Panc1 (cell line): Measurements from ENCODE around the gene KIF2A. TPM values are rescaled to one million over a fixed set of nuclear protein-coding genes. Genes with fewer than 3 reads are reported as not detected.

Experiments
- ATAC-seq: fragments of 200-7000 bp; cut with Tn5 transposase; 2 replicates; pipeline ENCODE4 v1.9.1; 2020; ENCODE audit warnings: mild to moderate bottlenecking, moderate library complexity
- BruUV-seq: library from RNA; stranded (reverse); fragments of 400-500 nt; replicated peaks from 2 replicates; lab custom pipeline; 2021; lab: Mats Ljungman, UMichigan
- CTCF ChIA-PET: fragments of 300-600 bp; sonication (Branson Sonifier 250); formaldehyde crosslinking; loops from one replicate; lab custom pipeline; 2022; ENCODE audit warnings: antibody characterized with exemption; lab: Charles Lee
- POLR2A ChIA-PET: fragments of 300-600 bp; sonication (Branson Sonifier 250); formaldehyde crosslinking; loops from one replicate; lab custom pipeline; 2022; ENCODE audit warnings: antibody characterized with exemption; lab: Charles Lee
- DNase-seq: peaks from one replicate; pipeline ENCODE4 v3.0.0-alpha.2; 2010; ENCODE audit warnings: low read depth, low spot score
- H3K27ac ChIP-seq: 2 replicates; pipeline ENCODE4 v1.5.1; 2011; ENCODE audit warnings: mild to moderate bottlenecking, low read length, inconsistent platforms
- H3K27me3 ChIP-seq: fragments of 200-500 bp; sonication (Bioruptor generic); 2 replicates; pipeline ENCODE4 v1.6.0; 2014; ENCODE audit warnings: low read length, inconsistent platforms; ENCODE audit not compliant: control insufficient read depth, insufficient read depth
- H3K36me3 ChIP-seq: fragments of 200-500 bp; sonication (Bioruptor generic); 2 replicates; pipeline ENCODE4 v1.5.1; 2014; ENCODE audit warnings: inconsistent platforms, mild to moderate bottlenecking, low read length, moderate library complexity; ENCODE audit not compliant: control insufficient read depth, insufficient read depth
- H3K4me1 ChIP-seq: 2 replicates; pipeline ENCODE4 v1.5.1; 2011; ENCODE audit warnings: inconsistent platforms, mild to moderate bottlenecking, low read length, moderate library complexity; ENCODE audit not compliant: control insufficient read depth, insufficient read depth
- H3K4me3 ChIP-seq, 2 experiments: 2 replicates each; pipeline ENCODE4 v1.5.1; 2011 to 2012; ENCODE audit warnings: low read depth in 2 of 2, low read length in 2 of 2, mild to moderate bottlenecking in 2 of 2, inconsistent platforms in 1 of 2, moderate library complexity in 1 of 2
- H3K9me3 ChIP-seq: fragments of 200-500 bp; sonication (Bioruptor generic); 2 replicates; pipeline ENCODE4 v1.5.1; 2014; ENCODE audit warnings: low read depth, mild to moderate bottlenecking, inconsistent platforms, low read length, moderate library complexity; ENCODE audit not compliant: control insufficient read depth, insufficient read depth
- POLR2AphosphoS5 ChIP-seq: IDR thresholded peaks from 2 replicates; pipeline ENCODE4 v1.6.1; 2012; ENCODE audit warnings: mild to moderate bottlenecking, low read depth, low read length, moderate library complexity
- SIN3A ChIP-seq: IDR thresholded peaks from 2 replicates; pipeline ENCODE4 v1.6.1; 2012; ENCODE audit warnings: low read depth, mild to moderate bottlenecking, low read length, moderate library complexity, borderline replicate concordance; ENCODE audit not compliant: insufficient read depth
- TCF7L2 ChIP-seq: IDR thresholded peaks from 2 replicates; pipeline ENCODE4 v1.6.1; 2011; ENCODE audit warnings: mild to moderate bottlenecking, low read depth, low read length, inconsistent platforms
- in situ Hi-C: cut with HindIII; loops from 2 replicates; pipeline ENCODE4 v1.10.0; 2016; ENCODE audit warnings: low sequenced_read_pairs, low pct_unique_long_range_greater_than_20kb
- intact Hi-C: fragments of 100-400 bp; cut with micrococcal nuclease; formaldehyde crosslinking; loops from one replicate; pipeline ENCODE4 v1.10.0; 2022; ENCODE audit not compliant: unreplicated experiment
- total RNA-seq: library from RNA; stranded (reverse); gene quantifications from one replicate; pipeline ENCODE4 v1.2.1, GENCODE V29; 2021; ENCODE audit not compliant: unreplicated experiment
- TF ChIP-seq, protein P1 (sequence below), 2 experiments: IDR thresholded peaks; 2 replicates each; pipeline ENCODE4 v1.6.1; 2011 to 2012; ENCODE audit warnings: low read depth in 2 of 2, control low read depth in 1 of 2, low read length in 1 of 2, mild to moderate bottlenecking in 1 of 2, moderate library complexity in 1 of 2; ENCODE audit not compliant: insufficient read depth in 1 of 2
- TF ChIP-seq, protein P2 (sequence below): fragments of 450-650 bp; IDR thresholded peaks from 2 replicates; pipeline ENCODE4 v1.5.1; 2017; ENCODE audit warnings: mild to moderate bottlenecking

KIF2A gene
- total RNA-seq, 1 experiment from 2014 or later = 58.9 TPM

DNA sequence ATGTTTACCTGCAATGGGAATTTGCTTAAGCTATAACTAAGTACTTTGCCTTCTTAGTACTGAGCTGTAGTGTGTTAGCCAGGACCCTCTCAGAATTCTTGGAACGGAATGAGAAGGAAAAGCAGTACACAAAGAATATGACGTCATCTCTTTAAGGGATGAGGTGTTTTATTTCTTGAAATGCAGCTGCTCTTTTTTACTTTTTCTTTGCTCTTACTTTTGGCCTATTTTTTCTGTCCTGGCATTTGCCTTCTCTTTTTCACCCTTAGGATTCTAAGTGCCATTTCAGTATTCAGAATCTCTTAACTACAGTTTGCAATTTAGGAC is 10.1 kb downstream of the KIF2A start:
- BruUV-seq = no TSS peak
- in situ Hi-C loops (no loop called here), intact Hi-C loops (no loop called here)
- H3K9me3 ChIP-seq = no peaks in the 10 kb centered on the region
- no peak overlapping the region for H3K27ac ChIP-seq
- DNase-seq (no peak), ATAC-seq (no peak)
- no peaks in the 10 kb centered on the region for H3K36me3 ChIP-seq
- peaks cover 16% of the 10 kb centered on the region for H3K4me1 ChIP-seq
- no peak overlapping the region for H3K4me3 ChIP-seq
- ChIA-PET POLR2A (no interaction called here), CTCF (no interaction called here)
- no peaks in the 10 kb centered on the region for H3K27me3 ChIP-seq
- TF ChIP-seq, protein P1, sequence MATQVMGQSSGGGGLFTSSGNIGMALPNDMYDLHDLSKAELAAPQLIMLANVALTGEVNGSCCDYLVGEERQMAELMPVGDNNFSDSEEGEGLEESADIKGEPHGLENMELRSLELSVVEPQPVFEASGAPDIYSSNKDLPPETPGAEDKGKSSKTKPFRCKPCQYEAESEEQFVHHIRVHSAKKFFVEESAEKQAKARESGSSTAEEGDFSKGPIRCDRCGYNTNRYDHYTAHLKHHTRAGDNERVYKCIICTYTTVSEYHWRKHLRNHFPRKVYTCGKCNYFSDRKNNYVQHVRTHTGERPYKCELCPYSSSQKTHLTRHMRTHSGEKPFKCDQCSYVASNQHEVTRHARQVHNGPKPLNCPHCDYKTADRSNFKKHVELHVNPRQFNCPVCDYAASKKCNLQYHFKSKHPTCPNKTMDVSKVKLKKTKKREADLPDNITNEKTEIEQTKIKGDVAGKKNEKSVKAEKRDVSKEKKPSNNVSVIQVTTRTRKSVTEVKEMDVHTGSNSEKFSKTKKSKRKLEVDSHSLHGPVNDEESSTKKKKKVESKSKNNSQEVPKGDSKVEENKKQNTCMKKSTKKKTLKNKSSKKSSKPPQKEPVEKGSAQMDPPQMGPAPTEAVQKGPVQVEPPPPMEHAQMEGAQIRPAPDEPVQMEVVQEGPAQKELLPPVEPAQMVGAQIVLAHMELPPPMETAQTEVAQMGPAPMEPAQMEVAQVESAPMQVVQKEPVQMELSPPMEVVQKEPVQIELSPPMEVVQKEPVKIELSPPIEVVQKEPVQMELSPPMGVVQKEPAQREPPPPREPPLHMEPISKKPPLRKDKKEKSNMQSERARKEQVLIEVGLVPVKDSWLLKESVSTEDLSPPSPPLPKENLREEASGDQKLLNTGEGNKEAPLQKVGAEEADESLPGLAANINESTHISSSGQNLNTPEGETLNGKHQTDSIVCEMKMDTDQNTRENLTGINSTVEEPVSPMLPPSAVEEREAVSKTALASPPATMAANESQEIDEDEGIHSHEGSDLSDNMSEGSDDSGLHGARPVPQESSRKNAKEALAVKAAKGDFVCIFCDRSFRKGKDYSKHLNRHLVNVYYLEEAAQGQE (IDR thresholded peaks at IDR 0.05; ENCODE audit: insufficient read depth in 1 of 2, low read depth in 2 of 2, low read length in 1 of 2) = no peak
- no peak for TF ChIP-seq POLR2AphosphoS5
- TF ChIP-seq TCF7L2 = no peak
- TF ChIP-seq, protein P2, sequence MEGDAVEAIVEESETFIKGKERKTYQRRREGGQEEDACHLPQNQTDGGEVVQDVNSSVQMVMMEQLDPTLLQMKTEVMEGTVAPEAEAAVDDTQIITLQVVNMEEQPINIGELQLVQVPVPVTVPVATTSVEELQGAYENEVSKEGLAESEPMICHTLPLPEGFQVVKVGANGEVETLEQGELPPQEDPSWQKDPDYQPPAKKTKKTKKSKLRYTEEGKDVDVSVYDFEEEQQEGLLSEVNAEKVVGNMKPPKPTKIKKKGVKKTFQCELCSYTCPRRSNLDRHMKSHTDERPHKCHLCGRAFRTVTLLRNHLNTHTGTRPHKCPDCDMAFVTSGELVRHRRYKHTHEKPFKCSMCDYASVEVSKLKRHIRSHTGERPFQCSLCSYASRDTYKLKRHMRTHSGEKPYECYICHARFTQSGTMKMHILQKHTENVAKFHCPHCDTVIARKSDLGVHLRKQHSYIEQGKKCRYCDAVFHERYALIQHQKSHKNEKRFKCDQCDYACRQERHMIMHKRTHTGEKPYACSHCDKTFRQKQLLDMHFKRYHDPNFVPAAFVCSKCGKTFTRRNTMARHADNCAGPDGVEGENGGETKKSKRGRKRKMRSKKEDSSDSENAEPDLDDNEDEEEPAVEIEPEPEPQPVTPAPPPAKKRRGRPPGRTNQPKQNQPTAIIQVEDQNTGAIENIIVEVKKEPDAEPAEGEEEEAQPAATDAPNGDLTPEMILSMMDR = no peak
- TF ChIP-seq SIN3A = no peak

DNA sequence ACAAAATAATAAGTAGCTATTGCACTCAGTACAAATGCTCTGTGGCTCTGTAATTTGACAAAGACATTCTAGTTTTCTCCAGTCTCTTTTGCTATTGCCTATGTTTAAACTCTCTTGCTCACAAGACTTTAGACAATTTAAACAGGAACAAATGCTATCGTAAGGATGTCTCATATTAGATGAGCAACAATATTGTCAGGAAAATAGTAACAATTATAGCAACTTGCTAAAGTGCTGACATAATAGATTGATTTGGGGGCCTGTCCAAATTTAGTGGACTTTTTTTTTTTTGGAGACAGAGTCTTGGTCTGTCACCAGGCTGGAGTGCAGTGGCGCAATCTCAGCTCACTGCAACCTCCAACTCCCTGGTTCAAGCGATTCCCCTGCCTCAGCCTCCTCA is 11.8 kb downstream of the KIF2A start:
- Histone ChIP-seq H3K36me3 (no peaks in the 10 kb centered on the region), H3K9me3 (no peaks in the 10 kb centered on the region), H3K4me3 (no peak overlapping the region), H3K4me1 (peaks cover 10% of the 10 kb centered on the region; the same call in 1 of the 2 replicates), H3K27ac (no peak overlapping the region), H3K27me3 (no peaks in the 10 kb centered on the region)
- ChIA-PET CTCF (no interaction called here), POLR2A (no interaction called here)
- no peak for TF ChIP-seq SIN3A
- TF ChIP-seq, protein P1 (IDR thresholded peaks at IDR 0.05; ENCODE audit: insufficient read depth in 1 of 2, low read depth in 2 of 2, low read length in 1 of 2) = no peak
- TF ChIP-seq POLR2AphosphoS5 = no peak
- TF ChIP-seq, protein P2 = no peak
- TF ChIP-seq TCF7L2 = no peak
- intact Hi-C loops = no loop called here
- BruUV-seq = no TSS peak
- in situ Hi-C loops = no loop called here
- no peak for DNase-seq
- no peak for ATAC-seq
